B cell (primary cell): Measurements from ENCODE around the gene SLC37A1. TPM values are rescaled to one million over a fixed set of nuclear protein-coding genes. Genes with fewer than 3 reads are reported as not detected.

Source experiments
- ATAC-seq: fragments of 200-7000 bp; cut with Tn5 transposase; one replicate; pipeline ENCODE4 v1.10.0; 2021; ENCODE audit warnings: low read depth, mild to moderate bottlenecking, moderate number of reproducible peaks, moderate library complexity
- CTCF ChIA-PET: fragments of 350-600 bp; sonication (Branson Sonifier 250); formaldehyde crosslinking; loops from one replicate; lab custom pipeline; 2021; ENCODE audit warnings: antibody characterized with exemption, inconsistent platforms; lab: Charles Lee
- POLR2A ChIA-PET: fragments of 350-600 bp; sonication (Branson Sonifier 250); formaldehyde crosslinking; loops from one replicate; lab custom pipeline; 2021; ENCODE audit warnings: antibody characterized with exemption; lab: Charles Lee
- DNase-seq: peaks from one replicate; pipeline ENCODE4 v3.0.0; 2013
- H2AFZ ChIP-seq: 2 replicates; pipeline ENCODE4 v1.6.1; 2012; ENCODE audit warnings: mild to moderate bottlenecking, low read depth, low read length; ENCODE audit not compliant: insufficient read depth, poor library complexity, severe bottlenecking
- H3K27ac ChIP-seq, 2 donors: 1 replicate in 1 of 2; 2 replicates in 1 of 2; pipeline ENCODE4 v1.5.1; 2012 to 2013; ENCODE audit warnings: low read length in 2 of 2, mild to moderate bottlenecking in 2 of 2, moderate library complexity in 1 of 2
- H3K27me3 ChIP-seq, 4 experiments: fragments of 200-600 bp in 1 of 4; sonication (generic) in 1 of 4; replicated peaks in 1 of 4; 1 replicate in 2 of 4; 2 replicates in 2 of 4; pipeline versions ENCODE4 v1.6.1 to v1.7.0; 2013 to 2016; ENCODE audit warnings: low read length in 3 of 4, mild to moderate bottlenecking in 2 of 4, mixed read lengths in 1 of 4, moderate library complexity in 1 of 4; ENCODE audit not compliant: insufficient read depth in 4 of 4, control insufficient read depth in 3 of 4; ENCODE audit errors: control extremely low read depth in 1 of 4
- H3K36me3 ChIP-seq, 2 experiments: replicated peaks in 1 of 2; 1 replicate in 1 of 2; 2 replicates in 1 of 2; pipeline versions ENCODE4 v1.6.1 to v1.7.1; 2013; ENCODE audit warnings: low read length in 1 of 2; ENCODE audit not compliant: insufficient read depth in 2 of 2, control insufficient read depth in 1 of 2; ENCODE audit errors: control extremely low read depth in 1 of 2, extremely low read depth in 1 of 2
- H3K4me1 ChIP-seq, 2 donors: fragments of 200-600 bp in 1 of 2; sonication (generic) in 1 of 2; 1 replicate in 1 of 2; 2 replicates in 1 of 2; pipeline versions ENCODE4 v1.5.1 to v1.6.1; 2013 to 2017; ENCODE audit warnings: low read length in 2 of 2; ENCODE audit not compliant: control insufficient read depth in 2 of 2, insufficient read depth in 2 of 2
- H3K4me2 ChIP-seq: replicated peaks from 2 replicates; pipeline ENCODE3; 2012; ENCODE audit warnings: mild to moderate bottlenecking, low read depth, low read length; ENCODE audit not compliant: poor library complexity, severe bottlenecking
- H3K4me3 ChIP-seq, 5 experiments: fragments of 200-600 bp in 1 of 5; sonication (generic) in 1 of 5; 1 replicate in 3 of 5; 2 replicates in 2 of 5; pipeline versions ENCODE4 v1.5.1 to v1.7.0; 2011 to 2016; ENCODE audit warnings: low read length in 4 of 5, mild to moderate bottlenecking in 4 of 5, low read depth in 2 of 5, control low read depth in 1 of 5, moderate library complexity in 1 of 5; ENCODE audit not compliant: insufficient read depth in 1 of 5; ENCODE audit errors: control extremely low read depth in 1 of 5, extremely low read depth in 1 of 5
- H3K79me2 ChIP-seq: fragments of 200-600 bp; sonication (generic); one replicate; pipeline ENCODE4 v1.6.0; 2016; ENCODE audit warnings: low read length; ENCODE audit not compliant: control insufficient read depth, insufficient read depth
- H3K9ac ChIP-seq: fragments of 200-600 bp; sonication (generic); 2 replicates; pipeline ENCODE4 v1.6.1; 2017; ENCODE audit warnings: mild to moderate bottlenecking, low read length, moderate library complexity
- H3K9me3 ChIP-seq, 3 donors: one replicate each; pipeline versions ENCODE4 v1.6.1 to v1.7.1; 2013; ENCODE audit warnings: low read length in 2 of 3; ENCODE audit not compliant: control insufficient read depth in 2 of 3, insufficient read depth in 1 of 3; ENCODE audit errors: control extremely low read depth in 1 of 3
- H4K20me1 ChIP-seq: 2 replicates; pipeline ENCODE4 v1.6.0; 2012; ENCODE audit warnings: mild to moderate bottlenecking, low read length; ENCODE audit not compliant: insufficient read depth, control insufficient read depth, poor library complexity, severe bottlenecking
- H3K27ac Mint-ChIP-seq: one replicate; pipeline ENCODE4 v1.8.0; 2021; ENCODE audit warnings: mixed read lengths
- H3K27me3 Mint-ChIP-seq: one replicate; pipeline ENCODE4 v1.8.0; 2021; ENCODE audit warnings: mixed read lengths
- H3K4me1 Mint-ChIP-seq: one replicate; pipeline ENCODE4 v1.8.0; 2021; ENCODE audit warnings: mixed read lengths
- H3K4me3 Mint-ChIP-seq: one replicate; pipeline ENCODE4 v1.8.0; 2021; ENCODE audit warnings: mixed read lengths
- H3K9me3 Mint-ChIP-seq: one replicate; pipeline ENCODE4 v1.8.0; 2022; ENCODE audit warnings: mixed read lengths; ENCODE audit not compliant: insufficient read depth
- EZH2 ChIP-seq: IDR thresholded peaks from 2 replicates; pipeline ENCODE4 v1.6.1; 2012; ENCODE audit warnings: borderline replicate concordance, low read depth, mild to moderate bottlenecking, moderate library complexity, low read length; ENCODE audit not compliant: insufficient read depth, poor library complexity, severe bottlenecking
- WGBS: methylation state at CpG from one replicate; pipeline ENCODE4 v1.1.5; 2013; ENCODE audit warnings: missing lambda C conversion rate; ENCODE audit not compliant: insufficient coverage; 5-methylcytosine and 5-hydroxymethylcytosine counted together
- intact Hi-C: fragments of 100-400 bp; cut with micrococcal nuclease; formaldehyde crosslinking; loops from one replicate; pipeline ENCODE4 v1.10.0; 2022
- polyA plus RNA-seq: library from polyadenylated mRNA; depleted of rRNA; stranded (reverse); fragments of >200 nt; gene quantifications from 2 replicates; pipeline ENCODE4 v1.2.3, GENCODE V29; 2012
- total RNA-seq, 2 donors: library from RNA; stranded (reverse); fragments of 120-200 nt in 1 of 2; gene quantifications; 1 replicate in 1 of 2; 2 replicates in 1 of 2; pipeline versions ENCODE4 v1.2.3 to v1.2.4, GENCODE V29; 2013 to 2022
- TF ChIP-seq, protein P1 (sequence below): fragments of 200-600 bp; IDR thresholded peaks from one replicate; pipeline ENCODE4 v1.8.0; 2022; ENCODE audit warnings: antibody characterized with exemption, mild to moderate bottlenecking

SLC37A1 gene
- total and polyA plus RNA-seq, 2 donors (not counting 1 experiment from before 2014, with no cell fraction given): 38.1 to 60.2 TPM

DNA sequence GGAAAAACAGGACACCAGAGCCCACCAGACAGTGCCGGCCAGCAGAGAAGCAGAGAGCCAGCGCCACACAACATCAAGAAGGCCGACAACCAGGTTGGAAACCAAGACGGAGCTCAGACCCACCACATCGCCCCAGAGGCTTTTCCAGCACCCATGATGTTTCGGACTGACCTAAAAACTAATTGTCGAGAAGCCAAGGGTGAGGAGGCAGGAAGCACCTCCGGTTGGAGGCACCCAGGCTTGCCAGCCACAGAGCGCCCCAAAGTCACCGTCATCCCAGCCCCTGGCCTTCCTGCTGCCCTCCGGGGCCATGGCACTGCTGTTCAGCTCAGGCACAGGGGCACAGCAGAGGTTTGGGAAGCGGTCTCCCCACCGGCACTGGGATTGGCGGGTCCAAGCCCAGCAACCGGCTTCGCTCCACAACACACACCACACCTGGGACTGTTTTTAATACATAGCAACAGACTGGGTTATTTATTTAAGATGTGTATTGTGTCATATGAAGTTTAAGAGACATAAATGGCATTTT, 67.2 kb downstream of the SLC37A1 start:
- H3K4me1 Mint-ChIP-seq: no peaks in the 10 kb centered on the region

DNA sequence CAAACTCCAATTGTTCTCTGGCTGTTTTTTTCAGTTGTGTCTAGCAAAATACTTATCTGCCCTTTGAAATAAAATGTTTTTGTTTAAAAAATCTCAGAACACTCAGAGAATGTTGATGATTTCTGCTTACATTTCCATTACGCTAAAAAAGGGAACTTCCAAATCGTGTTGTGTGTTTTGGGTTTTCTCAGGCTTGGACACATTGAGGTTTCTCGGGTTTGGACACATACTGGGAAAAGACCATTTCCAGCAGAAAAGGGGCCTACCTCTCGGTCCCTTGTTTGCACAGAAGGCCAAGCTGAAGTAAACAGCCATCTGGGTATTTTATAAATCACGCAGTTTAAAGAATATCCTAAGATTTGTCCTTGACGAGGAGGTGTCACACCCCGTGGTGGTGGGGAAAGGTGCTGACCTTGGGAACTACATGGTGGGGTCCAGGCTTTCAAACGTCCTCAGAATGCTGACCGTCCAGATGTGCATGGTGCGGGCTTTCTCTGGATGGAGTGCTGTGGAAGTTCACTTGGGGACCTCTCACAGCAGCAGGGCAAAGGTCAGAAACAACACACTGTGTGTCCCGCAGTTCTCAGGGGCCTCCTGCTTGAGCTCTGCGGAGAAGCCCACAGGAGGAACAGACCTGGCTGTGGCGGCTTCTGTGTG, 67.8 kb downstream of the SLC37A1 start:
- H3K4me3 Mint-ChIP-seq: no peak overlapping the region
- Histone ChIP-seq H3K9me3 (no peaks in the 10 kb centered on the region), H3K79me2 (no peaks in the 10 kb centered on the region), H3K4me2 (no peak overlapping the region), H4K20me1 (no peaks in the 10 kb centered on the region), H3K9ac (no peak overlapping the region), H3K36me3 (peaks cover 0 to 2% of the 10 kb centered on the region in 2 experiments), H2AFZ (no peak overlapping the region), H3K4me1 (no peaks in the 10 kb centered on the region), H3K27me3 (no peaks in the 10 kb centered on the region), H3K27ac (no peak overlapping the region), H3K4me3 (no peak overlapping the region)
- intact Hi-C loops: no loop called here
- no peaks in the 10 kb centered on the region for H3K27me3 Mint-ChIP-seq
- ChIA-PET CTCF (no interaction called here), POLR2A (no interaction called here)
- no peaks in the 10 kb centered on the region for H3K4me1 Mint-ChIP-seq
- H3K27ac Mint-ChIP-seq: no peak overlapping the region
- WGBS: 89% methylated on average over 9 of the region's 13 CpGs
- DNase-seq (no peak), ATAC-seq (no peak)
- TF ChIP-seq, protein P1, sequence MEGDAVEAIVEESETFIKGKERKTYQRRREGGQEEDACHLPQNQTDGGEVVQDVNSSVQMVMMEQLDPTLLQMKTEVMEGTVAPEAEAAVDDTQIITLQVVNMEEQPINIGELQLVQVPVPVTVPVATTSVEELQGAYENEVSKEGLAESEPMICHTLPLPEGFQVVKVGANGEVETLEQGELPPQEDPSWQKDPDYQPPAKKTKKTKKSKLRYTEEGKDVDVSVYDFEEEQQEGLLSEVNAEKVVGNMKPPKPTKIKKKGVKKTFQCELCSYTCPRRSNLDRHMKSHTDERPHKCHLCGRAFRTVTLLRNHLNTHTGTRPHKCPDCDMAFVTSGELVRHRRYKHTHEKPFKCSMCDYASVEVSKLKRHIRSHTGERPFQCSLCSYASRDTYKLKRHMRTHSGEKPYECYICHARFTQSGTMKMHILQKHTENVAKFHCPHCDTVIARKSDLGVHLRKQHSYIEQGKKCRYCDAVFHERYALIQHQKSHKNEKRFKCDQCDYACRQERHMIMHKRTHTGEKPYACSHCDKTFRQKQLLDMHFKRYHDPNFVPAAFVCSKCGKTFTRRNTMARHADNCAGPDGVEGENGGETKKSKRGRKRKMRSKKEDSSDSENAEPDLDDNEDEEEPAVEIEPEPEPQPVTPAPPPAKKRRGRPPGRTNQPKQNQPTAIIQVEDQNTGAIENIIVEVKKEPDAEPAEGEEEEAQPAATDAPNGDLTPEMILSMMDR: no peak
- TF ChIP-seq EZH2: no peak
- peaks cover 5% of the 10 kb centered on the region for H3K9me3 Mint-ChIP-seq

More for the DNA sequence above, 67.2 kb downstream of the SLC37A1 start:
- ATAC-seq: no peak
- Histone ChIP-seq H4K20me1 (no peaks in the 10 kb centered on the region), H3K9me3 (peaks cover 0 to 4% (median 2%) of the 10 kb centered on the region in 3 donors), H3K4me1 (no peaks in the 10 kb centered on the region), H3K4me3 (no peak overlapping the region), H3K27me3 (no peaks in the 10 kb centered on the region), H3K27ac (no peak overlapping the region), H3K79me2 (no peaks in the 10 kb centered on the region), H3K4me2 (no peak overlapping the region), H3K36me3 (peaks cover 0 to 3% of the 10 kb centered on the region in 2 experiments), H3K9ac (no peak overlapping the region), H2AFZ (no peak overlapping the region)
- Mint-ChIP-seq H3K9me3 (peaks cover 8% of the 10 kb centered on the region), H3K4me3 (no peak overlapping the region), H3K27me3 (no peaks in the 10 kb centered on the region), H3K27ac (no peak overlapping the region)
- TF ChIP-seq, protein P1: no peak
- no peak for TF ChIP-seq EZH2
- ChIA-PET POLR2A (no interaction called here), CTCF (no interaction called here)
- DNase-seq: no peak
- WGBS: 97% methylated on average over 11 of the region's 16 CpGs
- intact Hi-C loops: no loop called here
